ENCODE data around the gene LAMB3.

DNA sequence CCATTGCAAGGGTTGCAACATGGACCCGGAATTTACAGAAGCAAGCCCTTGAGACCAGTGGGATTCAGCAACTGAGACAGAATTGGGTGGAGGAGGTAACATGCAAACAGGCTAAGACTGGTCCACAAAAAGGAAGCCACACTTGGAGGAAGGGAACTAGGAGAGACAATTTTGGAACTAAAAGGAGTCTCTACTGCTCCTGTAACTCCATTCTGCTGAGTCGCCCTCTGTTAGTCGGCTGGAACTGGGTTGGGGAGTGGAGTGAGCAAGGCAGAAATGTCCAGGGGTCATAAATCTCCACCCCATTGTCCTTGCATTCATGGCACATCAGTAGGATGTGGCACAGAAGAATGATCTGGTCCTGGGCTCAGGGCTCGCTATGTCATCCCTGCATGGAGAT lies 5.1 kb downstream of the LAMB3 start:
- TF ChIP-seq, protein P1, sequence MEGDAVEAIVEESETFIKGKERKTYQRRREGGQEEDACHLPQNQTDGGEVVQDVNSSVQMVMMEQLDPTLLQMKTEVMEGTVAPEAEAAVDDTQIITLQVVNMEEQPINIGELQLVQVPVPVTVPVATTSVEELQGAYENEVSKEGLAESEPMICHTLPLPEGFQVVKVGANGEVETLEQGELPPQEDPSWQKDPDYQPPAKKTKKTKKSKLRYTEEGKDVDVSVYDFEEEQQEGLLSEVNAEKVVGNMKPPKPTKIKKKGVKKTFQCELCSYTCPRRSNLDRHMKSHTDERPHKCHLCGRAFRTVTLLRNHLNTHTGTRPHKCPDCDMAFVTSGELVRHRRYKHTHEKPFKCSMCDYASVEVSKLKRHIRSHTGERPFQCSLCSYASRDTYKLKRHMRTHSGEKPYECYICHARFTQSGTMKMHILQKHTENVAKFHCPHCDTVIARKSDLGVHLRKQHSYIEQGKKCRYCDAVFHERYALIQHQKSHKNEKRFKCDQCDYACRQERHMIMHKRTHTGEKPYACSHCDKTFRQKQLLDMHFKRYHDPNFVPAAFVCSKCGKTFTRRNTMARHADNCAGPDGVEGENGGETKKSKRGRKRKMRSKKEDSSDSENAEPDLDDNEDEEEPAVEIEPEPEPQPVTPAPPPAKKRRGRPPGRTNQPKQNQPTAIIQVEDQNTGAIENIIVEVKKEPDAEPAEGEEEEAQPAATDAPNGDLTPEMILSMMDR (IDR thresholded peaks at IDR 0.05): no peak
- TF ChIP-seq POLR2A (IDR thresholded peaks at IDR 0.05): no peak

All from lower leg skin (tissue), 3 donors.